ENCODE measurements around the gene CANT1. TPM values are rescaled to one million over a fixed set of nuclear protein-coding genes. Genes with fewer than 3 reads are reported as not detected.

CANT1 gene
- total and polyA plus RNA-seq, 2 of the 13 experiments (the other 11 are each of a cell fraction or from before 2014, with no cell fraction given) = 34.1 to 42.1 TPM

DNA sequence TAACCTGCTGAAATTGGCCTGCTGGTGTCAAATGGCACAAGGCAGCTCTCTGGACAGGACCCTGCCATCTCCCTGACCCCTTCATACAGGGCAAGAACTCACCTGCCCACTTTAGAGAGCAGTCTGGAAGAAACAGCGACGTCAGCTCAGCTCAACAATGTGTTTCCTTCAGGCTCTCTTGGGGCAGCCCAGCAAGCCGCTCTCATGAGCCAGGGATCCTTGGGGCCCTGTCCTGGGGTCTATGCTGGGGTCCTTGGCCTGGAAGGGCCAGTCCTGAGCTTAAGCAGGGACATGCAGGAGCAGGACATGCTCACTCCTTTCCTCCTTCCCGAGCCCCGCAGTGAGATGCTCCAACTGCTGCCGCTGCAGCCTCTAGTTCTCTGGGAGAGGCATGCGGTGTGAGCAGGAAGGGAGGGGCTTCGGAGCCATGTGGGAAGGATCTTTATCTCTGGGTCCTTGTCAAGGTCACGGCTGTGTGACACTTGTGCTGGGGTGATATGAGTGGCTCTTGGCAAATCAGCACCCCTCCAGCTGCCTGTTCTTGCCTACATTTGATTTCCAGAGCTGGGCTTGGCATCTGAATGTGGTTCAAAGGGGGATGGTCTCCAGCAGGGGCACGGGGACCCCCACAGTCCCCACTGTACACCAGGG lies 17.8 kb upstream of the CANT1 start (continued):
- TF ChIP-seq ZNF274 (CRISPR knock-in tag; IDR thresholded peaks at IDR 0.05) (peak; percentile 82; the same call in 1 of the 2 replicates), HNF4A (CRISPR knock-in tag; IDR thresholded peaks at IDR 0.05) (peak; percentile 37; the same call in 1 of the 2 replicates), PHF8 (CRISPR knock-in tag; IDR thresholded peaks at IDR 0.05) (peak; percentile 52), XBP1 (CRISPR knock-in tag; IDR thresholded peaks at IDR 0.05) (no peak), KLF11 (CRISPR knock-in tag; IDR thresholded peaks at IDR 0.05) (peak; percentile 93), ARHGAP35 (CRISPR knock-in tag; IDR thresholded peaks at IDR 0.05; ENCODE audit: borderline replicate concordance) (no peak)

DNA sequence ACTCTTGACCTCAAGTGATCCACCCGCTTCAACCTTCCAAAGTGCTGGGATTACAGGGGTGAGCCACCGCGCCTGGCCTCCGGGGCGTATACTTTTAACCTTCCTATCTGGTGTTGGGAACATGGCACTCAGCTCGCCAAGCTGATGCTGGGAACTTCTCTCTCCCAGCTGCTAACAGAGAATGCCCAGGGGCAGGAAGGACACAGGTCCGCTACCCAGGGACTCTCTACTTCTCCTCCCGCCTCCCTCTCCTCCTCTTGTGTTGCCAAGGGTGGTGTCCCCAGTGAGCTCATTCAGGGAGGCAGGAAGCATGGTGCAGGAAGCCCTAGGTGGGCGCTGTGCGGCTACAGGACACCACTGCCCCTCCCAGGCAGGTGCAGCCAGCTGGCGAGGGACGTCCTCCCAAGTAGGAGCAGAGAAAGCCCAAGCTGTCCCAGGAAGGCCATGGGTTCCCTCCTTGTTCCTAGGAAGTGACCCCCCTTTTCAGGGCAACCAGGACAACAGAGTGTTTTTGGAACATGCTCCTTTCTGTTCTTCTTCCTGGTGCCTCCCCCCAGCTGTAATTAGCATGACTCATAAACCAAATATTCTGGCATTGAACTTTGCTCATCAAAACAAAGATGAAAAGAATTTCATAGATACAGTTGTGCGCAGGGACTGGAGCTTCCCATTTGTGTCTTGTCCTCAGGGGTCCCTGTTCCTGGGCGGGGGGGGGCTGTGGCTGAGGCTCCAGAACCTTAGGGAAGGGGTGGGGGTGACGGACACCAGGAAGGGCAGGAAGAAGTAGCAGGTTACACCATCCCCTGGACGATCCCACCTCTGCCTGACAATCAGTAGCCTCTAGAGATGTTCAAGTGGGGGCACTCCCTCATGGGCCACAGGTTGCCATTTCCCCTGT lies 17.1 kb upstream of the CANT1 start:
- no peak overlapping the region for H2AFZ ChIP-seq (ENCODE audit: low read length)
- ATAC-seq = peak; percentile 66
- H3K4me3 ChIP-seq (replicated peaks in 1 of 3; ENCODE audit: insufficient read depth in 1 of 3, low read depth in 2 of 3, low read length in 3 of 3) = peak overlapping the region; percentile 56 to 82 (median 57)
- peak; percentile 94 for FAIRE-seq
- peaks cover 8% of the 10 kb centered on the region for H3K79me2 ChIP-seq (ENCODE audit: insufficient read depth, low read length)
- peaks cover 79% of the 10 kb centered on the region for H3K4me1 ChIP-seq (ENCODE audit: insufficient read depth, low read length)
- H3K9ac ChIP-seq (ENCODE audit: insufficient read depth, low read depth, low read length) = peak overlapping the region; percentile 94
- intact Hi-C loops (cut with micrococcal nuclease; ENCODE audit: unreplicated experiment) (loop anchor here (1.0 to 5.0 kb wide), 2 partner anchors 7 to 39 kb away; no protein-coding TSS in a partner anchor), in situ Hi-C loops (cut with HindIII; ENCODE audit: extremely low pct_ligation_motif_present, low pct_unique_long_range_greater_than_20kb) (no loop called here)
- H3K27me3 ChIP-seq (ENCODE audit: control insufficient read depth in 1 of 2, insufficient read depth in 2 of 2, low read length in 2 of 2) = peaks cover 0 to 9% of the 10 kb centered on the region in 2 experiments; a peak in 1 of 5 replicates
- H3K9me3 ChIP-seq (ENCODE audit: low read length) = no peaks in the 10 kb centered on the region
- no peaks in the 10 kb centered on the region for H4K20me1 ChIP-seq (ENCODE audit: insufficient read depth, low read length)
- DNase-seq (ENCODE audit: low spot score) = peak; percentile 99
- peak overlapping the region; percentile 99 for H3K4me2 ChIP-seq (ENCODE audit: low read depth, low read length)
- H3K27ac ChIP-seq (ENCODE audit: extremely low read length, insufficient read depth, low read length) = peak overlapping the region; percentile 95
- no TSS peak for BruUV-seq (replicated peaks)
- WGBS (ENCODE audit: low lambda C conversion rate) = 12% methylated on average over 15 of the region's 16 CpGs
- no peaks in the 10 kb centered on the region; a peak in 1 of 5 replicates for H3K36me3 ChIP-seq (replicated peaks in 1 of 2; ENCODE audit: control insufficient read depth in 1 of 2, insufficient read depth in 2 of 2, low read length in 2 of 2)
- ChIA-PET CTCF (ENCODE audit: low intra/inter-chr PET ratio, low total read pairs) (interaction anchor here (1.4 kb wide), 1 partner anchor 20 kb away, joined by 3 read pairs; no protein-coding TSS in a partner anchor), POLR2A (interaction anchor here (0.6 to 4.6 kb wide), 46 partner anchors 8 to 1646 kb away, joined by 3 to 127 read pairs (median 5); partner anchors contain the start of genes CANT1, CBX8, ENGASE and LGALS3BP)
- TF ChIP-seq, protein P1, sequence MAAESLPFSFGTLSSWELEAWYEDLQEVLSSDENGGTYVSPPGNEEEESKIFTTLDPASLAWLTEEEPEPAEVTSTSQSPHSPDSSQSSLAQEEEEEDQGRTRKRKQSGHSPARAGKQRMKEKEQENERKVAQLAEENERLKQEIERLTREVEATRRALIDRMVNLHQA (CRISPR knock-in tag; IDR thresholded peaks at IDR 0.05) = no peak
- no peak for TF ChIP-seq MAF1 (CRISPR knock-in tag; IDR thresholded peaks at IDR 0.05; ENCODE audit: borderline replicate concordance)
- peak; percentile 23 for TF ChIP-seq PHF8 (CRISPR knock-in tag; IDR thresholded peaks at IDR 0.05)
- peak; percentile 70; the same call in 1 of the 2 replicates for TF ChIP-seq YEATS2 (CRISPR knock-in tag; IDR thresholded peaks at IDR 0.05; ENCODE audit: borderline replicate concordance)
- TF ChIP-seq PRDM10 (CRISPR knock-in tag; IDR thresholded peaks at IDR 0.05; ENCODE audit: low read depth) = peak; percentile 97
- TF ChIP-seq ZBTB43 (CRISPR knock-in tag; conservative IDR thresholded peaks at IDR 0.05) = no peak; the same call in 1 of the 2 replicates
- no peak; the same call in 1 of the 2 replicates for TF ChIP-seq ZNF710 (CRISPR knock-in tag; IDR thresholded peaks at IDR 0.05; ENCODE audit: borderline replicate concordance)
